ENCODE data around the gene PRSS8. TPM values are rescaled to one million over a fixed set of nuclear protein-coding genes. Genes with fewer than 3 reads are reported as not detected.
A peak's percentile ranks its signal among the peaks of the same experiment; 100 is the strongest.
"Not testable (repeated sequence)": the region's sequence is repeated elsewhere in the genome, so short reads cannot be mapped to it uniquely, and the experiment has no call there.

Gene PRSS8
- polyA plus RNA-seq (ENCODE audit: insufficient read length): 0.48 TPM

DNA sequence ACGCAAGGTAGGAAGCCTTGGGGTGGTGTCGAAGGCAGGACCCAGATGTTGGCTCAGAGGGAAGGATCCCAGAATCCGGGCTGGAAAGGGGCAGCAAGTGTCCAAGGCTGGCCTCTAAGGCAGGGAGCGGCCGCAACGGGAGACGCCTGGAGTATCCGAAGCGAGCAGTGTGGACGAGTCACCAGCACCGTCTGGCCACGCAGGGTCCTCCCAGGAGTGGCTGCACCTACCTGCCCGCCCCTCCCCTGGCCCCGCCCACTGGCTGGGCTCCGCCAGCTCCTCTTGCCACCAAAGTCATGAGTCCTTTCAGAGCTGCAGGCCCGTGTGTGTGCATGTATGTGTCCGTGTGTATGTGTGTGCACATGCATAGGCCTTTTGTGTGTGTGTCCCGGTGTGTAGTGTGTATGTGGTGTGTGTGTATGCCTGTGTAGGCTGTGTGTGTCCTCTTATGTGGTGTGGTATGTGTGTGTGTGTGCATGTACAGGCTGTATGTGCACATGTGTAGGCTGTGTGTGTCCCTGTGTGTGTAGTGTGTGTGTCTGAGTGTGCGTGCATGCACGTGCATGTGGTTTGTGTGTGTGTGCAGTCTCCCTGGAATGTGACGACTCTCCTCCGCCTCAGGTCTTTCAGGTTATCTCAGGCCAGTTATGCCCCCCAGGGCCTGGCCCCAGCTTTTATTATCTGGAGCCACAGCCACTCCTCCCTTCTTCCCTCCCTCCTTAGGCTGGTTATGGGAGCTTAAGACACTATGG is at the start of gene PRSS8:
TSS of gene PRSS8 (minus strand) at position 193 of the 752 bp plus-strand sequence. CDS start 229 bp downstream, outside the sequence.
- DNase-seq: no peak

DNA sequence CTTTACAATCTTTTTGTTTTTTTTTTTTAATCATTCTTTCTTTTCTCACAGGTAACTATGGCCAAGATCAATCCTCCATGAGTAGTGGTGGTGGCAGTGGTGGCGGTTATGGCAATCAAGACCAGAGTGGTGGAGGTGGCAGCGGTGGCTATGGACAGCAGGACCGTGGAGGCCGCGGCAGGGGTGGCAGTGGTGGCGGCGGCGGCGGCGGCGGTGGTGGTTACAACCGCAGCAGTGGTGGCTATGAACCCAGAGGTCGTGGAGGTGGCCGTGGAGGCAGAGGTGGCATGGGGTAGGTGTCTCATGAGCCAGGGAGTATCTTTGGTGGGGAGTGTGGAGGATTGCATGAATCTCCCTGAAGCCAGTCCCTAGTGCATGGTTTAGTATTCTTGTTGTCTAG is 49.4 kb upstream of the PRSS8 start:
- no peak for DNase-seq

DNA sequence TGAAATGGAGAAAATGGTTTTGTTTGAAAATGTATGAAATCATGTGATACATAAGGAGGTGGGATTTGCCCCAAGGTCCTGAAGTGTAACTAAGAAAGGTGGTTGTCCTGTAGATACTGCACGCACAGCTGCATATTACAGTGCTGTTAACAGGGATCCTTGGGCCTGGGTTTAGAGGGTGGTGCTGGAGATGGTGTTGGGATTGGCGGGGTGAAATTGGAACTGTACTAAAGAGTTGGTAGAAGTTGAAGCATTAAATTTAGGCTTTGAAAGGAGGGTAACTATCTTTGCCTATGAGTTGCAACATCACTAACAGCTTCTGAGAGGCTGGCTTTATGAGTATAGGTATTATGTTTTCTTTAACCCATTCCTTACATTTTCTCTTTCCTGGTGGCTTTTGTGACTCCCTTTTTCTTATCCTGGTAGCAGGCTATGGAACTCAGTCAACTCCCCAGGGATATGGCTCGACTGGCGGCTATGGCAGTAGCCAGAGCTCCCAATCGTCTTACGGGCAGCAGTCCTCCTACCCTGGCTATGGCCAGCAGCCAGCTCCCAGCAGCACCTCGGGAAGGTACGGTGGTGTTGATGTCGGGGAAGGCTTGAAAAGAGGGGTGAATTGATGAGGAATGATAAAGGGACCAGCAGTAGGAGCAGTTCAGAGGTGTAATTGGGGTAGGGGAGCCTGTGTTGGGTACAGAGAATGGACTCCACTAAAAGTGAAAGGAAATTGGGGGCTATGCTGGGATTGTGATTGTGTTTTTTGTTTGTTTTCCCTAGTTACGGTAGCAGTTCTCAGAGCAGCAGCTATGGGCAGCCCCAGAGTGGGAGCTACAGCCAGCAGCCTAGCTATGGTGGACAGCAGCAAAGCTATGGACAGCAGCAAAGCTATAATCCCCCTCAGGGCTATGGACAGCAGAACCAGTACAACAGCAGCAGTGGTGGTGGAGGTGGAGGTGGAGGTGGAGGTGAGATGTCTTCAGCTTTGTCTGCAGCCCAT is 48.2 kb upstream of the PRSS8 start:
- DNase-seq: no peak

DNA sequence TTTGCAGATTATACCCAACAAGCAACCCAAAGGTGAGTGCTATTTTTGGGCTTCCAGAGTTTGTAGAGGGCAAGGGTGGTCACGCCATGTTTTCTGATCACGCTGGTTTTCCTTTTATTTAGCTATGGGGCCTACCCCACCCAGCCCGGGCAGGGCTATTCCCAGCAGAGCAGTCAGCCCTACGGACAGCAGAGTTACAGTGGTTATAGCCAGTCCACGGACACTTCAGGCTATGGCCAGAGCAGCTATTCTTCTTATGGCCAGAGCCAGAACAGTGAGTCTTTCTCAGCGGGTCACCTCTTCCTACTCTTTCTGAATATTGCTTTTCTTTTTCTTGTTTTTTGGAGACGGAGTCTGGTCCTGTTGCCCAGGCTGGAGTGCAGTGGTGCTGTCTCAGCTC is 46.9 kb upstream of the PRSS8 start:
- no peak for DNase-seq

DNA sequence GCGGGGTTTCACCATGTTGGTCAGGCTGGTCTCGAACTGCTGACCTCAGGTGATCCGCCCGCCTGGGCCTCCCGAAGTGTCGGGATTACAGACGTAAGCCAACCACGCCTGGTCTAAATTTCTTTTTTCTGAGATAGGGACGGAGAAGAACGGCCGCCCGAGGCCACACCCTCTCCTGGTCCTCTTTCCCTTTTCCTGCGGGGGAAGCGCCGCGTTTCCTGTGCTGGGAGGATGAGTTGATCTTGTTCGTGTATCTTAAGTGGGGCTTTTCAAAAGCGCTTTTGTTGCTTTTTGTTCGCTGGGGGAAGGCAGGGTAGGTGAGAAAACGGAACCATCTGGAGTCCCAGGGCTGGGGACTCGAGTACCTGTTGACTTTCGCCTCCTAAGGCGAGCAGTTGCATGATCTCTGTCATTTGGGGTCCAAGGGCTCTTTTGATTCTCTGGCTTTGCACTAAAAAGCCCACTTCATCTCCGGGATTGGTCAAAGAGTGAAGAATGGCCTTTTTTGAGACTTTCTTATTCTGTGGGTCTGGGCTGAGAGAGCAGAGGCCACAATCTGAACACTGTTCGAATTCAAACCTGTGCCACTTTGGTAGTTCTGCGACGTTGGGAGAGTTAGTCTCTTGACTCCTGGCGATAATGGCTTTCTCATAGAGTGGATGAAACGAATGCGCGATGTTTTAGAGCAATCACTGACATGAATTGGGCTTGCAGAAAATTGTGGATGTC is 45.7 kb upstream of the PRSS8 start:
- DNase-seq: no peak

DNA sequence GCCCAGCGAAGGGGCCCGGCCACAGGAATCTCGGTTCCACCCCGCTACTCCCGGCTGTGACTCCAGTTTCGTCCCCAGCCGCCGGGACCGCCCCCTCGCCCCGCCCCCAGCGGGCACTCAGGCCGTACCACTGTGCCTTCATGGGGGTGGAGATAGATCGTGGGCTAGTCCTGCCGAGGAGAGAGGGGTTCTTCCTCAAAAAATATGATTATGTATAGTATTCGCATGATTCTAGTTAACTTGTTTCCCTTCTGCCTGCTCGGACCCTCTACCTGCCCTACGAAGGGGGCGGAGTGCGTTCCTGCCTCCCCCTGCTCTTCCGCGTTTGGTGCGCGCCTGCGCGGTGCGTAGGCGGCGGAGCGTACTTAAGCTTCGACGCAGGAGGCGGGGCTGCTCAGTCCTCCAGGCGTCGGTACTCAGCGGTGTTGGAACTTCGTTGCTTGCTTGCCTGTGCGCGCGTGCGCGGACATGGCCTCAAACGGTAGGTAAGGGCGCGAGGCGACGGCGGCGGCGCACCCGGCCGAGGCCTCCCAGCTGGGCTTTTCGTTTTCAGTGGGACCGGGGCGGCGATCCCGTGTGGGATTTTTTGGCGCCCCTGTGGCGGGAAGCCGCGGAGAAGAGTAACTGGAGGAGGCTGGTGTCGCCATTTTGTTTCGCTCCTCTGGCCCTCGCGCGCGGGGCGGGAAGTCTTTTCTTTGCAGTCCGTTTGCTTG is 44.4 kb upstream of the PRSS8 start, which contains the start of gene FUS:
TSS of gene FUS (plus strand) at position 393 of the 713 bp plus-strand sequence. CDS start at position 469, 76 bp downstream.
- peak; percentile 97 for DNase-seq

DNA sequence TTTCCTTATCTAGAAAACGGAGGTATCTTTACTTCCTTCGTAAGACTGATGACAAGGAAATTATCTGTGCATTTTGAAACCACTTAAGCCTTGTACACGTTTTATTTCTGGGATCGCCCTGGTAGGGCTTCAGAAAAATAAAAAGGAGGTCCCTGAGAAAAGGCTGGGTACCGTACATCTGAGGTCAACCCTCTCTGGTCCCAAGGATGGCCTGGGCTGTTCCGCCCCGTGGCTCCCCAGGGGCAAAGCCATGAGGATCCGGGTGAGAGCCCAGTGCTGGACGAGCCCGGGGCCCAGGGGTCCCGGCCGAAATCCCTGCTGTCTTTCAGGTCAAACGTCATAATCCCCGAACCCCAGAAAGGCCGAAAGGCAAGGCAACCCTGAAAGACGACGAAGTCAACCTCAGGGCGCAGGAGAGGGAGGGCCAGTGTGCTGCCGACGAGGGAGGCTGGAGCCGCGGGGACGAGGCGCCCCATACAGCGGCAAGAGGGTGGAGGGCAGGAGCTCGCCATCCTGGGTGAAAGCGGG is 43.8 kb upstream of the PRSS8 start:
- DNase-seq: peak; percentile 29

DNA sequence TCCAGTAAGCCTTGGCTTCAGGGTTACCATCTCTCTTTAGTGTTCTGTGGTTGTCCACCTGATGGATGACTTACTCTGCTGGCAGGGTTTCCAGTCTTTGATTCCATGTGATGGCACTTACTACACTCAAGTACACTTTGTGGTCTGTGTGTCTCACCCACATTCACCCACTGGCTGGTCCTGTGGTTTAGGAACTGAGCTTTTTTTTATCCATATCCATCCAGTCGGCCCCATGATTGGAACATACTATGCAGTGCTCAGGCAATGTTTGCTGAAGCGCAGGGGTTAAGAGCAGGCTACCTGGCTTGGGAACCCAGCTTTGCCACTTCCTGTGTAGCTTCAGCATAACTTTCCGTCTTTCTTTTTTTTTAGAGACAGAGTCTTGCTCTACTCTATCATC is 41.6 kb upstream of the PRSS8 start:
- DNase-seq: no peak

DNA sequence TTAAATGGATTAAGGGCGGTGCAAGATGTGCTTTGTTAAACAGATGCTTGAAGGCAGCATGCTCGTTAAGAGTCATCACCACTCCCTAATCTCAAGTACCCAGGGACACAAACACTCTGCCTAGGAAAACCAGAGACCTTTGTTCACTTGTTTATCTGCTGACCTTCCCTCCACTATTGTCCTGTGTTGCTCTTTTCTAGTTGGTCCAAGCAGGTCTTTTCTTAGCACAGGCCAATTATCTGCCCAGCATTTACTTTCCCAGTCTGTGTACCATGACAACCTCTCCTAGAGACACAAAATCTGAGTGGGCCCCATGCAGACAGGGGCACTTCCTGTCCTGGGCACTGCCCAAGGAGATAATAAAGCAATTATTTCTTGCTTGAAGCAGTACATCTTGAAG is 34.5 kb upstream of the PRSS8 start:
- DNase-seq: not testable (repeated sequence)

DNA sequence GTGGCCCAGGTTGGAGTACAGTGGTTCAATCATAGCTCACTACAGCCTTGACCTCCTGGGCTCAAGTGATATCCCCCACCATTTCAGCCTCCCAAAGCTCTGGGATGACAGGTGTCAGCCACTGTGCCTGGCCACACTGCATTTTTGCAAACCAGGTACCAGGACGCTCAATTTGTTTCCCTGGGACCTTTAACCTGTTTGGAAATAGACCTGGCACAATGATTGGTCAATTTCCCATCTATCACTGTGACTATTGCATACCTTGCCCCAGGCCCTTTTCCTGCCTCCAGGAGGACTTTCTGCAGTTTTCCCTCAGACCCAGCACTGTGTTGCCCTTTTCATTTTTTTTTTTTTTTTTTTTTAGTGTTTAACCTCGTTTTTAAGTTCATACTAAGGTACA is 33.3 kb upstream of the PRSS8 start:
- DNase-seq: no peak

DNA sequence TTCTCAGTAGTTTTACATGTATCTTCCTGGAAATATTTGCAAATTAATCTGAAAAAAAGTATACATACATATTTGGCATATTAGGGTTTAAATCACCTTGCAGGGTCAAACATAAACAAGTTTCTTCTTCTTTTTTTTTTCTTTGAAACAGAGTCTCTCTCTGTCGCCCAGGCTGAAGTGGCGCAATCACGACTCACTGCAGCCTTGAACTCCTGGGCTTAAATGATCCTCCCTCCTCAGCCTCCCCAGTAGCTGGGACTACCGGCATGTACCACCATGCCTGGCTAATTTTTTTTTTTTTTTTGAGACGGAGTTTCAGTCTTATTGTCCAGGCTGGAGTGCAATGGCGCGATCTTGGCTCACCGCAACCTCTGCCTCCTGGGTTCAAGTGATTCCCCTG is 31.8 kb upstream of the PRSS8 start:
- no peak for DNase-seq

DNA sequence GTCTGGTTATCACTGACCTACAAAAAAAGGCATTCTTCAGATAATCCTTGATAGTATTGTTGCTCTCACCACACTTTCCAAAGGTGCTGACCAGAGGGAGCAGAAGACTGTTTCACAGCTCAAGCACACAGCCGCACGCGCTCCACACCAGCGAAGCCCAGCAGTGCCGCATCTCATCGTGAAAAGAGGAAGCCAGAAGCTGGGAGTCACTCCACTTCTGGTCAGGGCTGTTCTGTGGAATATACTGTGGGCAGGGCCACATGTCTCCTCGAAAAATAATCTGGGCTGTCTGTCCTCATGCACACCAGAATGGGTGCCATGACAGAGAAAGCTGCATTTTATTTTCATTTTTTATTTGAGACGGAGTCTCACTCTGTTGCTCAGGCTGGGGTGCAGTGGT is 21.6 kb upstream of the PRSS8 start:
- no peak for DNase-seq

DNA sequence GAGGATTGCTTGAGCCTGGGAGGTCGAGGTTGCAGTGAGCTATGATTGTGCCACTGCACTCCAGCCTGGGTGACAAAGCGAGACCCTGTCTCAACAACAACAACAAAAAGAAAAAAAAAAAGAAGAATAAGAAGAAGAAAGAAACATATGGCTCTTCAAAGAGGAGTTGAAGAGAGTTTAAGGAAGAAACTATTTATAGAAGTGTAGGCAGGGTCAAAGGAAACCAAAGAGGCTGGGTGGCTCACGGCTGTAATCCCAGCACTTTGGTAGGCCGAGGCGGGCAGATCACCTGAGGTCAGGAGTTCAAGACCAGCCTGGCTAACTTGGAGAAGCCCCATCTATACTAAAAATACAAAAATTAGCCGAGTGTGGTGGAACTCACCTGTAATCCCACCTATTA is 15.4 kb upstream of the PRSS8 start:
- not testable (repeated sequence) for DNase-seq

DNA sequence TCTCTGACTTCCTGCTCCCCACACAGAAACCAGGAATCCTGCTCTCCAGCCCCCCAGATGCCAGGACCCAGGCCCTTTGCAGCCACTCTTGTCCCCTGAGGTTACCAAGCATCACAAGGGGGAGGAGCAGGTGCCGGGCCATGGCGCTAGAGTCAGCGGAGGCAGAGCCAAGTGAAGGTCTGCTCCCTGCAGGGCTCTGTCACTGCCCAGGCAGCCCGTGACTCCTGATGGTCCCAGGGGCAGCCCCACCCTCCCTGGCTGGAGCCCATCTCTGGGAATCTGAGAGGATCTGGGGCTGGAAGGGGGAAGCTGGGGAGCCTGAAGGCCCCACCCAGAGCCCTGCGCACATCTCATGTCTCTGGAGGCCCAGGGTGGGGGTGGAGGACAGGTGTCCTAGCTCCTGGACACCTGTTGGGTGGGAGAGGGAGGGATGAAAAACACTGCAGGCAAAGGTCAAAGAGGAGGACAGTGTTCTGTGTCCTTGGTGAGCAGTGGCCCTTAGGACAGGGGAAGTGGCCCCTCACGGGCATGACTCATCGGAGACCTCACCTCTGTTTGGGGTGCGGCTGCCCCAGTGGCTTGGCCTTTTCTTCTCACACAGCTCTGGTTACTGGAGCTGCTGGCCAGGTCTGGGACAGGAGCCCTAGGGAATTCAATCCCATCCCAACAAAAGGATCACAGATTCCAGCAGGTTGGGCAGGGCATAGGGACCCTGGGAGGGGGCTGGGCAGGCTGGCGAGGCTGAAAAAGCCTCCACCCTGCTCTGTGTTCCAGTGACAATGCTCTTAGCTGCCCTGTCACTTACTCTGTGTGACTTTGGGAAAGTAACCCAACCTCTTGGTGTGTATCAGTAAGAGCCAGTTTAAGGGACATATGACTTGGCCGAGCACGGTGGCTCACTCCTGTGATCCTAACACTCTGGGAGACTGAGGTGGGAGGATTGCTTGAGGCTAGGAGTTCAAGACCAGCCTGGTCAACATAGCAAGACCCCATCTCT is 14.7 kb upstream of the PRSS8 start, which contains the start of gene PRSS36:
TSS of gene PRSS36 (minus strand) at position 173 of the 997 bp plus-strand sequence. CDS start at position 142, 31 bp downstream.
- DNase-seq: no peak

DNA sequence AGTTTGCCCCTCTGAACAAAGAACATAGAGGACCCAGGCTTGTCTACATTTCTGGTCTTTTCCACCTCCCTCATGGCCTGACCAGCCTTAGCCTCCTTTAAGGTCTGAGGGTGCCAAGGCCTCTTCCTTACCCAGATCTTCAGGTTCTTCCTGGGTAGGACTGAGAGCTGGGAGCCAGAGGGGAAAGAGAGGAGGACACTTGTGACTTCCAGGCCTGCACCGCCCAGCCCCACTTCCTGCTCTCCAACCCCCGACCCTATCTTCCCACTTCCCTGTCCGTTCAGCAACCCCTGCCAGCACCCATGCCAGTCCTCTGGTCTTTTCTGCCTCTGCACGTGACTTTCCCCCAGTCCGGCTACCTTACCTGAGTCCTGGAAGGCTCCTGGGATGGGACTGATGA is 13.8 kb upstream of the PRSS8 start:
- no peak for DNase-seq

DNA sequence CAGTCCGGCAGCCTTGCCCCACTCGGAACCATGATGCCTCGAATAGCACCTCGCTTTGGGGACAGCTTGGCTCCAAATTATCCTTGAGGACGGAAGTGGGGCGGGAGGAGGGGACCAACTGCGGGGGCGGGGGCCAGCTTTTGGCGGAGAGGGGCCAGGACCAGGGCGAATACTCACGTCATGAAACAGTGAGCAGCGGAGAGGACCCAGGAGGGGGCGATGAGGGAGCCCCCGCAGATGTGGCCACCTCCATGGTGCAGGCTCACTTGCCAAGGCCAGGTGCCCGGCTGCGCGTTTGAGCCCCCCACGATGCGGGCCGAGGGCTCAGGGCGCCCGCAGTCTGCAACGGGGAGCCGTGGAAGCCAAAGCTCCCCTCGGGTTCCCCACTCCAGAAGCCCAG is 13.4 kb upstream of the PRSS8 start:
- no peak for DNase-seq

DNA sequence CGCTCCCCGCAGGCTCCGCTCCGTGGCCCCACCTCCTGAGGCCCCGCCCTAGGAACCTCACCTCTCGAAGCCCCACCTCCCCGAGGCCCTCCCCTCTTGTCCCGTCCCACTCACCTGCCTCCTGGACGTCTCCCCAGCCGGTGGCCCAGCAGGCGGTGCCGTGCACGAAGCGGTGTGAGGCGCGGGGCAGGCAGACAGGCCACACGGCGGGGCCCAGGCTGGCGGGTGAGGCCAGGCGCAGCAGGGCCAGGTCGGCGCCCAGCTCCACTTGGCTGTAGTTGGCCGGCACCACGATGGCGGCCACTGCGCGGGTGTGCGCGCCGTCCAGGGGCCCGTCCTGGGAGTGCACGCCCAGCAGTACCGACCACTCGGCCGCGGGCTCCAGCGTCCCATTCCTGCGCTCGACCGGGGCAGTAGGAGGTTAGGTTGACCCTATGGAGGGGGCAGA is 12.8 kb upstream of the PRSS8 start:
- no peak for DNase-seq

DNA sequence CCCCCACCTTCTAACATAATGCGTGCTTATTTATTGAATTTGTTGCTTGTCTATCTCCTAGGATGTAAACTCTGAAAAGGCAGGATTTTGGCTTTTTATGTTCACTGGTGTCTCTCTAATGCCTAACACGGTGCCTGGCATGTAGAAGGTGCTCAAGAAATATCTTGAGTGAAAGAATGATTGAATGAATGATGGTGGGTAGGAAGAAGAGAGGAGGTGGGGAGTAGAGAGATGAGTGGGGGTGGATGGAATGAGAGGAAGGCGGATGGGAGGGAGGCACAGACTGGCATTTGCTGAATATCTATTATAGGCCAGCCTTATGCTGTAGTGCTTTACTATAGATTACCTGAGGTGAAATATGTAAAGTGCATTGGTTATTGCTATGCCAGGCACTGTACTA is 12.0 kb upstream of the PRSS8 start:
- DNase-seq: no peak

DNA sequence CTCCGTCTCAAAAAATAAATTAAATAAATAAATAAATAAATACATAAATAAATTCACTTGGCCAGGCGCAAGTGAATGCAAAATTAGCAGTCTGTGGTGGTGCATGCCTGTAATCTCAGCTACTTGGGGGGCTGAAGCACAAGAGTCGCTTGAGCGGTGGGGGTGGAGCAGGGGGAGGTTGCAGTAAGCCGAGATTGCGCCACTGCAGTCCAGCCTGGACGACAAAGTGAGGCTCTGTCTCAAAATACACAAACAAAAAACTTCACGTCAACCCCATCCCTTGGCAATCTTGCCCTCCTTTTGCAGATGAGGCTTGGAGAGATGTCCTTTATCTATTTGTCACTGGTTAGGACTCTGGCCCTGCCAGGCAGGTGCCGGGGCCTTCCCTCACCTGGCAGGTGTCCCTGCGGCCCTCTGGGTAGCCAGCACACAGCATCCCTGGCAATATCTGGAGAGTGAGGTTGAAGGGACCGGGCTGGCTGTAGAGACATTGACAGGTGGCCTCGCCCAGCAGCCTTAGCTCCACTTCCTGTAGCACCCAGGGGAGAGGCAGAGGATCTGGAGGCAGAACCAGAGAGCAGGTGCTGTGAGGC is 10.0 kb upstream of the PRSS8 start:
- DNase-seq: no peak

DNA sequence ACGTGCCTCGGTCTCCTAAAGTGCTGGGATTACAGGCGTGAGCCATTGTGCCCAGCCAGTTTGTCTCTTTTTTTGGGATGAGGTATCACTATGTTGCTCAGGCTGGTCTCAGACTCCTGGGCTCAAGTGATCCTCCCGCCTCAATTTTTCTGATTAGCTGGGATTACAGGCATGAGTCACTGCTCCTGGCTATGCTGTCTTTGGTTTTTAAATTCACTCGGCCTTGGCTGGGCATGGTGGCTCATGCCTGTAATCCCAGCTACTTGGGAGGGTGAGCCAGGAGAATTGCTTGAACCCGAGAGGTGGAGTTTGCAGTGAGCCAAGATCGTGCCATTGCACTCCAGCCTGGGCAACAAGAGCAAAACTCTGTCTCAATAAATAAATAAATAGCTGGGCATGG is 8.9 kb upstream of the PRSS8 start:
- DNase-seq: not testable (repeated sequence)

All from hindlimb muscle (tissue), 1 donor.